ENCODE results near the gene MPL.
A peak's percentile ranks its signal among the peaks of the same experiment; 100 is the strongest.

DNA sequence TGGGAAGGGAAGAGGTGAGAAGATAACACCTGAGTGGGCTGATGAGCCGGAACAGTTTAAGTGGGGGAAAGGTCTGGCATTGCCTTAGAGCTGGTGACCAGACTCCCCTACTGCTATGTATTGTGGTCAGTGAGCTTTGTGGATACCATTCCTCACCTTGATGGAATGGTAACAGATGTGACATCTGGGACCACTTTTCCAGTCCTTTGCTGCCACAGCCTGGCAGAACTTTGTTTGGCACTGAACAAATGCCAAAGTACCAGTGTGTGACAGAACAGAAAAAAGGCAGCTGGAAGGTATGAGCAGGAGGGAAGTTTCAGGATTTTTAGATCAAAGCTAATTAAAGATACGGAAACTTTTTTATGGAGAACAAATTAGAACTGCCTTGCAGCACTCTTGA, 45.8 kb downstream of the MPL start:
- TF ChIP-seq, protein P1, sequence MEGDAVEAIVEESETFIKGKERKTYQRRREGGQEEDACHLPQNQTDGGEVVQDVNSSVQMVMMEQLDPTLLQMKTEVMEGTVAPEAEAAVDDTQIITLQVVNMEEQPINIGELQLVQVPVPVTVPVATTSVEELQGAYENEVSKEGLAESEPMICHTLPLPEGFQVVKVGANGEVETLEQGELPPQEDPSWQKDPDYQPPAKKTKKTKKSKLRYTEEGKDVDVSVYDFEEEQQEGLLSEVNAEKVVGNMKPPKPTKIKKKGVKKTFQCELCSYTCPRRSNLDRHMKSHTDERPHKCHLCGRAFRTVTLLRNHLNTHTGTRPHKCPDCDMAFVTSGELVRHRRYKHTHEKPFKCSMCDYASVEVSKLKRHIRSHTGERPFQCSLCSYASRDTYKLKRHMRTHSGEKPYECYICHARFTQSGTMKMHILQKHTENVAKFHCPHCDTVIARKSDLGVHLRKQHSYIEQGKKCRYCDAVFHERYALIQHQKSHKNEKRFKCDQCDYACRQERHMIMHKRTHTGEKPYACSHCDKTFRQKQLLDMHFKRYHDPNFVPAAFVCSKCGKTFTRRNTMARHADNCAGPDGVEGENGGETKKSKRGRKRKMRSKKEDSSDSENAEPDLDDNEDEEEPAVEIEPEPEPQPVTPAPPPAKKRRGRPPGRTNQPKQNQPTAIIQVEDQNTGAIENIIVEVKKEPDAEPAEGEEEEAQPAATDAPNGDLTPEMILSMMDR (IDR thresholded peaks at IDR 0.05): peak; percentile 34
- TF ChIP-seq RFX5 (IDR thresholded peaks at IDR 0.05; ENCODE audit: low read length) (no peak), EP300 (IDR thresholded peaks at IDR 0.05; ENCODE audit: borderline replicate concordance in 1 of 2, low read depth in 1 of 2, low read length in 1 of 2) (no peak), RXRA (IDR thresholded peaks at IDR 0.05; ENCODE audit: borderline replicate concordance, low read depth) (no peak), ELF1 (IDR thresholded peaks at IDR 0.05) (no peak), NFIC (IDR thresholded peaks at IDR 0.05; ENCODE audit: borderline replicate concordance) (no peak)

Data from SK-N-SH (cell line).